ENCODE measurements around the gene ARHGAP22. TPM values are rescaled to one million over a fixed set of nuclear protein-coding genes. Genes with fewer than 3 reads are reported as not detected.

ARHGAP22 gene
- total RNA-seq, 1 donor, result 22.9 TPM

DNA sequence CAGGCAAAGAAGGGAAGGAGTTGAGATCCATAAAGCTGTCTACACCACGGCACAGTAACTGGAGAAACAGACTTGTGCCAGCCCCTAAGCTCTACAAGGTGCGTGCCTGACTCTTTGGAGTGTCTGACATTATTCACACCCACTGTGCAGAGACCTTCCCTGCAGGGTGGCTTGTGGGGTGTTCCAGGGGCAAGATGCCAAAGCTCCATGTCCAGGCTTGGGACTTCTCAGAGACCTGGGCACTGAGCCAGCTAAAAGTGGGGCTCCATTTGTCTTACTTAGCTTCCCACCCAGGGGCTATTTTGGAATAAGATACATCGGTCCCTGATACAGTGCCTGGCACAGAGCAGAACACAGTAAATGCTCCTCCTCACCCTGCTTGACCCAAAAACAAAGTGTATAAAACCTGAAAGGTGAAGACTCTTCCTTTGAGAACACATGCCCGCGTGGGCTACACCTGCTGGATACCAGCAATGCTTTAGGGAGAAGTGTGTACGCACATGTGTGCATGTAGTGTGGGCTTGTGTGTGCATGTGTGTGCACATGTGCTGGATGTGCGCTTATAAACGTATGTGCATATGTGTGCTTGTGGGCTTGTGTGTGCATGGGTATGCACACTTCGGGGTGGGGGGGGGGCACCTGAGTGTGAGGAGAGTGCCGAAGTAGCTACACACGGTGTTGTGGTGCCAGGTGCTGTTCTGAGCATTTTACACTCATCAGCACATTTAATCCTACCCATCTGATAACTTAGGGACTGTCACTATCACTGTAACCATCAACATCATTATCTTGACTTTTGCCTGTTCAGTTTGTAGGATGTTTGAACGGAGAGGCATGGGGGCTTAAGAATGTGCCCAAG lies 143.0 kb downstream of the ARHGAP22 start:
- TF ChIP-seq, protein P1, sequence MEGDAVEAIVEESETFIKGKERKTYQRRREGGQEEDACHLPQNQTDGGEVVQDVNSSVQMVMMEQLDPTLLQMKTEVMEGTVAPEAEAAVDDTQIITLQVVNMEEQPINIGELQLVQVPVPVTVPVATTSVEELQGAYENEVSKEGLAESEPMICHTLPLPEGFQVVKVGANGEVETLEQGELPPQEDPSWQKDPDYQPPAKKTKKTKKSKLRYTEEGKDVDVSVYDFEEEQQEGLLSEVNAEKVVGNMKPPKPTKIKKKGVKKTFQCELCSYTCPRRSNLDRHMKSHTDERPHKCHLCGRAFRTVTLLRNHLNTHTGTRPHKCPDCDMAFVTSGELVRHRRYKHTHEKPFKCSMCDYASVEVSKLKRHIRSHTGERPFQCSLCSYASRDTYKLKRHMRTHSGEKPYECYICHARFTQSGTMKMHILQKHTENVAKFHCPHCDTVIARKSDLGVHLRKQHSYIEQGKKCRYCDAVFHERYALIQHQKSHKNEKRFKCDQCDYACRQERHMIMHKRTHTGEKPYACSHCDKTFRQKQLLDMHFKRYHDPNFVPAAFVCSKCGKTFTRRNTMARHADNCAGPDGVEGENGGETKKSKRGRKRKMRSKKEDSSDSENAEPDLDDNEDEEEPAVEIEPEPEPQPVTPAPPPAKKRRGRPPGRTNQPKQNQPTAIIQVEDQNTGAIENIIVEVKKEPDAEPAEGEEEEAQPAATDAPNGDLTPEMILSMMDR (IDR thresholded peaks at IDR 0.05; ENCODE audit: insufficient read depth, low read depth, low read length), result no peak
- no peak overlapping the region for H3K4me3 ChIP-seq (ENCODE audit: low read depth, low read length)
- DNase-seq (ENCODE audit: low read depth), result no peak

DNA sequence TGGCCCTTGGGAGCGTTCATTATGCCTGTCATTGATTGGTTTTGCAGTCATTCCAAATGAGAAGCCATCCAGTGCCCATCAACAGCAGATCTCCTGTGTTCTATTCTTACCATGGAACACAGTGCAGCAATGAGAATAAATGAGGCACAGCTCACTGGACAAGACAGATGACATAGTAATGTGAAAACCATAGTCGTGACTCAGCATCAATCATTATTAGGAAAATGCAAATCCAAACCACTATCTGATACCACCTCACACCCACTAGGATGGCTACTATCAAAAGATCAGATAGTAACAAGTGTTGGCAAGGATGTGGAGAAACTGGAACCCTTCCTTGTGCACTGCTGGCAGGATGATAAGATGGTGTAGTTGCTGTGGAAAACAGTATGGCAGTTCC lies 144.7 kb downstream of the ARHGAP22 start:
- no peak overlapping the region for H3K4me3 ChIP-seq (ENCODE audit: low read depth, low read length)
- TF ChIP-seq, protein P1 (IDR thresholded peaks at IDR 0.05; ENCODE audit: insufficient read depth, low read depth, low read length), result no peak
- DNase-seq (ENCODE audit: low read depth), result no peak

DNA sequence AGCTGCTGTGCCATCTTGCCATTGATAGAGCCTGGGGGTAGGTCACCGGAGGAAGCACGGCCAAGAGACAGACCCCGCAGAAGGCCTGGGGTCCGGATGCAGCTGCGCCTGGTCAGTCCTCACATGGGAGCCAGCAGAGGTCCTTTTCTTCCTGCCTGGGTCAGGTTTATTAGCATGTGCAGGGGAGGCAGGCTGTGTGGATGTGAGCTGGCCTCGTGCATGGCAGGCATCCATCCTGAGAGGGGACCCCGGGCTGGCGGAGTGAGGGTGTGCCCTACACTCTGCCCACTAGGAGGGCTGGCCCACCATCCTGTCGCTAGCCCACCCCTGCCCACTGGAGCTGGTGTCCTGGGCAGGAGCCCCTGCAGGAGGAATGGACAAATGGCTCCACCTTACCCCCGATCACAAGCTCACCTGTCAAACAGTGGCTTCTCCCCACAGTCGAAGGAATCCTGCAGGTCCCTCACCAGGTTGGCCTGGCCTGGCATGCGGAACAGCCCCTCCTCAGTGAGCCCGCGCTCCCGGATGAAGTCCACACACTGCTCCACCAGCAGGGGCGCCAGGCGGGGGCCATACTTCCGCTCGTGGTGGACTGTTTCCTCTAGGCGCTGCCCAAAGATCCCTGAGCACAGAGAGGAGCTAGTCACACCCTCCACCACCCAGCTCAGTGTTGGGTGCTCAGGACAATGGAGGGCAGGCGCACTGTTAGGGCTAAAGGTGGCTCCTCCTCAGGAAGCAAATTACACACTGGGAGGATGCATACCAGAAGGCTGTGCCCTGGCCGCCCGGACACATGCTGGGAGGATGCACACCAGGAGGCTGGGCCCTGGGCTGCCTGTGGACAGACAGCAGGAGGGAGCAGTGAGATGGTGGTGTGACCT lies 145.4 kb downstream of the ARHGAP22 start:
- no peak for DNase-seq (ENCODE audit: low read depth)
- TF ChIP-seq, protein P1 (IDR thresholded peaks at IDR 0.05; ENCODE audit: insufficient read depth, low read depth, low read length), result no peak
- no peak overlapping the region for H3K4me3 ChIP-seq (ENCODE audit: low read depth, low read length)

DNA sequence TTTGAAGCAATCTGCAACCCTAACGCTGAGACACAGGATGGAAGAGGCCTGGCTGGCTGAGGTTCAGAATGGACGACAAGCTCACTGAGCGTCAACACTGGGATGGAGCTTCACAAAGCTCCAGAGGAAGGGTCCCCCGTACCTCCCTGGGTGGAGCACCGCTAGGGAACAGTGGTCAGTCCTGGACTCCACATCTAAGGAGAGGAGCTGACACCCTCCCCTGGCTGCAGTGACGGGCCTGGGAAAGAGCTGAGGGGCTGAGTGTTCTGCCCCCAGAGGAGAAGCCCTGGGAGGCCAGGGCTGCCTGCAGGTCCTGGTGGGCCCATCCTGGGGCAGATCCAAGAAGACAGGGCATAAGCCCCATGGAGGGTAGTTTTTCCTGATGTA lies 146.2 kb downstream of the ARHGAP22 start:
- DNase-seq (ENCODE audit: low read depth), result no peak
- H3K4me3 ChIP-seq (ENCODE audit: low read depth, low read length), result no peak overlapping the region
- TF ChIP-seq, protein P1 (IDR thresholded peaks at IDR 0.05; ENCODE audit: insufficient read depth, low read depth, low read length), result no peak

DNA sequence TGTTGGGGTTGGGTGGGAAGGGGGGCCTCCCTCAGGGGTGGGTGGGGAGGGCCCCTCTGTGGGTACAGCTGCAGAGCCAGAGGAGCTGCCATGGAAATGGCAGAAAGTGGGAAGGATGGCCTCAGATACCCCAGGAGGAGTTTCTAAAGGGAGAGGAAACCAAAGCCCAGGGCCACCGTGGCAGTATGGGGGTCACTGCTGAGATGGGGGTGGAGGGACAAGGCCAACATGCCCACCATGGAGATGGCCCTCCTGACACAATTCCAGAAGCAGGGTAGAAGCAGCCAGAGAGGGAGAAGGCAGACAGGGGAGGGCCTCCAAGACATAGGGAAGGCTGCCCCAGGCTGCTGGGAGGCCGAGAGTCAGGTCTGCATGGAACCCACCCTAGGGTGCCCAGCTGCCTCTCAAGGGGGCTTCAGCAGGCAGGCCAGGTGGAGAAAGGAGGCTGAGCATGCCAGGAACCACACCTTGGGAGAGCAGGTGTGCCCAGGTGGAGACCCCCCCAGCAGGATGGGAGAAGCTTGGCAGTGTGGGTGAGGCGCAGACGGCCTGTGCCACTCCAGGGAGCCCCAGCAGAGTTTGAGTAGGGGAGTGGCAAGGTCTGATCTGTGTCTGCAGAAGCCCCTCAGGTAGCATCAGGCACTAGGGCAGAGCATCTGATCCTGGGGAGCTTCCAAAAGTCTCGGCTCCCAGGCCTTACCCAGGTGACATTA lies 146.8 kb downstream of the ARHGAP22 start:
- H3K4me3 ChIP-seq (ENCODE audit: low read depth, low read length), result no peak overlapping the region
- DNase-seq (ENCODE audit: low read depth), result no peak
- TF ChIP-seq, protein P1 (IDR thresholded peaks at IDR 0.05; ENCODE audit: insufficient read depth, low read depth, low read length), result no peak
